RWPE2 (cell line): ENCODE data around the gene SLC35F4.

ENCODE experiments used
- ATAC-seq: fragments of 200-7000 bp; cut with Tn5 transposase; 3 replicates; pipeline ENCODE4 v1.9.1; 2021; ENCODE audit warnings: low read depth
- DNase-seq: peaks from one replicate; pipeline ENCODE4 v3.0.0-alpha.2; 2020; ENCODE audit warnings: low spot score
- H3K27ac ChIP-seq: fragments of 450-650 bp; 2 replicates; pipeline ENCODE4 v1.5.1; 2017; ENCODE audit warnings: mild to moderate bottlenecking; ENCODE audit not compliant: poor library complexity, severe bottlenecking
- H3K27me3 ChIP-seq: fragments of 250-450 bp; sonication (Bioruptor Pico); 2 replicates; pipeline ENCODE4 v1.5.1; 2021; ENCODE audit warnings: mild to moderate bottlenecking, moderate library complexity; ENCODE audit not compliant: insufficient read depth, poor library complexity, severe bottlenecking
- H3K36me3 ChIP-seq: fragments of 250-450 bp; sonication (Bioruptor Pico); 2 replicates; pipeline ENCODE4 v1.5.1; 2020; ENCODE audit warnings: low read depth, mild to moderate bottlenecking, moderate library complexity
- H3K4me1 ChIP-seq: fragments of 250-450 bp; sonication (Bioruptor Pico); 2 replicates; pipeline ENCODE4 v1.5.1; 2021; ENCODE audit warnings: mild to moderate bottlenecking, moderate library complexity; ENCODE audit not compliant: insufficient read depth, poor library complexity, severe bottlenecking
- H3K4me3 ChIP-seq: fragments of 250-450 bp; sonication (Bioruptor Pico); 2 replicates; pipeline ENCODE4 v1.5.1; 2021; ENCODE audit warnings: mild to moderate bottlenecking, moderate library complexity; ENCODE audit not compliant: severe bottlenecking
- H3K9me3 ChIP-seq: fragments of 250-450 bp; sonication (Bioruptor Pico); 2 replicates; pipeline ENCODE4 v1.5.1; 2021; ENCODE audit warnings: mild to moderate bottlenecking, moderate library complexity; ENCODE audit not compliant: severe bottlenecking
- TF ChIP-seq, protein P1 (sequence below): fragments of 450-650 bp; IDR thresholded peaks from one replicate; pipeline ENCODE4 v1.5.1; 2017; ENCODE audit warnings: mild to moderate bottlenecking, moderate library complexity; ENCODE audit not compliant: poor library complexity, severe bottlenecking

The SLC35F4 gene

DNA sequence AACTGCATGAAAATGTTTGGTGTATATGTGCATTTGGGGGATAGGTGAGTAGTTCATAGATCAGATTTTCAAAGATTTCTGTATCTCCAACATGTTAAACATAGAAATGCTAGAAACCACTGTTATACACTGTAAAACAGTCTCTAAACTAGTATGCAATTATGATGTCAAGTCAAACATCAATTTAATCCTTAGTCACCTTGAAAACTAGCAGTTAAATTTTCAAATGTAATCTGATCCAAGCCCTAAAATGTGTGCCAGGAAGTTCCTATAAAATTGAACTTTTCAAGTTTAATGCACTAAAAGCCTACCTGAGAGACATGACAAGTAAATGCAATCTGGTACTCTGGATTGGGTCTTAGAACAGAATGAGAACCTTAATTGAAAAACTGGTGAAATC, 14.5 kb downstream of the SLC35F4 start:
- no peaks in the 10 kb centered on the region for H3K9me3 ChIP-seq
- TF ChIP-seq, protein P1, sequence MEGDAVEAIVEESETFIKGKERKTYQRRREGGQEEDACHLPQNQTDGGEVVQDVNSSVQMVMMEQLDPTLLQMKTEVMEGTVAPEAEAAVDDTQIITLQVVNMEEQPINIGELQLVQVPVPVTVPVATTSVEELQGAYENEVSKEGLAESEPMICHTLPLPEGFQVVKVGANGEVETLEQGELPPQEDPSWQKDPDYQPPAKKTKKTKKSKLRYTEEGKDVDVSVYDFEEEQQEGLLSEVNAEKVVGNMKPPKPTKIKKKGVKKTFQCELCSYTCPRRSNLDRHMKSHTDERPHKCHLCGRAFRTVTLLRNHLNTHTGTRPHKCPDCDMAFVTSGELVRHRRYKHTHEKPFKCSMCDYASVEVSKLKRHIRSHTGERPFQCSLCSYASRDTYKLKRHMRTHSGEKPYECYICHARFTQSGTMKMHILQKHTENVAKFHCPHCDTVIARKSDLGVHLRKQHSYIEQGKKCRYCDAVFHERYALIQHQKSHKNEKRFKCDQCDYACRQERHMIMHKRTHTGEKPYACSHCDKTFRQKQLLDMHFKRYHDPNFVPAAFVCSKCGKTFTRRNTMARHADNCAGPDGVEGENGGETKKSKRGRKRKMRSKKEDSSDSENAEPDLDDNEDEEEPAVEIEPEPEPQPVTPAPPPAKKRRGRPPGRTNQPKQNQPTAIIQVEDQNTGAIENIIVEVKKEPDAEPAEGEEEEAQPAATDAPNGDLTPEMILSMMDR, result no peak

DNA sequence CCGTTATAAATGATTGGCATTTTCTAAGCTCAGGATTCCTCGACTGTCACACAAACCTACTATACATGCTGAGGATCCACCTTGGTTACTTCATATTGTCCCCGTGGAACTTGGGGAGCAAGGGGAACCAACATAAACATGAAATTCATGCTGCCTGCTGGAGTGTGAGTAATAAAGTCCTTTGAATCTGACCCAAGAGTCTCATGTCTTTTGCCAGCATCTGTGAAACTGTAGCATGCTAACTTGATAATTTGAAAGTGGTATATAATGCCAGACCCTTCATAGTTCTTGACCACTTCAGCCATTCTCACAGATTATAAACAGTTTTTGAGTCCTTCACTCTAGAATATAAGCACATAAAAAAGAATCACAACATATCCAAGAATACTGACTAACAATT, 17.1 kb downstream of the SLC35F4 start:
- DNase-seq (no peak), ATAC-seq (no peak)
- H3K27ac ChIP-seq, result no peak overlapping the region
- H3K27me3 ChIP-seq, result no peaks in the 10 kb centered on the region
- H3K4me1 ChIP-seq, result no peaks in the 10 kb centered on the region
- H3K4me3 ChIP-seq, result no peak overlapping the region
- H3K9me3 ChIP-seq, result no peaks in the 10 kb centered on the region
- TF ChIP-seq, protein P1, result no peak
- no peaks in the 10 kb centered on the region for H3K36me3 ChIP-seq

More for the DNA sequence above, 14.5 kb downstream of the SLC35F4 start:
- Histone ChIP-seq H3K36me3 (no peaks in the 10 kb centered on the region), H3K27me3 (peaks cover 3% of the 10 kb centered on the region), H3K27ac (no peak overlapping the region), H3K4me3 (no peak overlapping the region), H3K4me1 (no peaks in the 10 kb centered on the region)
- ATAC-seq (no peak), DNase-seq (no peak)

DNA sequence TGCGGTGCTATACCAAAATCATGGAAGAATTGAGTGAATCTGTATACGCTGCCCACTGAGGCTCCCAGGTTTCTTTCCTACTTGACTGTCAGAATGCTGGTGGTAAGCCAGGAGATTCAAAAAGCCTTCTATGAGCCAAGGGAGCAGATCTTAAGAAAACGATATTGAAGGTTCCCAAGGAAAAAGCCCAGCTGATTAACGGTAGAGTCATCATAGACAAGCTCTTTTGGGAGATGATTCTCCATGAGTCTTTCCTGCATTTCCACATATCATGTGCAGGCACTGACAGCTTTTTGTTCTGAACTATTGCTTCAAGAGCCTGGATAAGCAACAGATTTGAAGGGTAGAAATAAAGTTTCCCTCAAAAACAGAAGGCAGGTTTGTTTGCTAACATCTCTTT, 17.5 kb downstream of the SLC35F4 start:
- Histone ChIP-seq H3K9me3 (no peaks in the 10 kb centered on the region), H3K4me3 (no peak overlapping the region), H3K36me3 (no peaks in the 10 kb centered on the region), H3K27ac (no peak overlapping the region), H3K27me3 (no peaks in the 10 kb centered on the region), H3K4me1 (no peaks in the 10 kb centered on the region)
- TF ChIP-seq, protein P1, result no peak
- DNase-seq, result no peak
- ATAC-seq, result no peak

DNA sequence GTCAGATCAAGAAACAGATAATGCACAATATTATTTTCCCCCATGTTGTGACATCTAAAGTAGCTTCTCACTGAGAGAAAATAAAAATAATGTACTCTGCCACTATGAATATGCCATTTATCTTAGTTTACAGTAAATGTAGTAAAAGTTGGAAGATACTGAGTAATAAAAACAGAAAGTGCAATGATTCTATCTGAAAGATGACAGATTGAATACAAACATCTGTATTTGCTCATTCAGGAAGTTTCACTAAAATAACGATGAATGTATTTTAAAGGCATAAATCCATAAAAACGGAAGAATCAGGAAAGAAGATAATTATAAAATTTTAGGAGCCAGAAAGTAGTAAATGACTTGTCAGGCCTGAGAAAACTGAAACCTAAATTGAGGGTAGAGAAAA, 18.2 kb downstream of the SLC35F4 start:
- H3K9me3 ChIP-seq, result no peaks in the 10 kb centered on the region
- no peaks in the 10 kb centered on the region for H3K36me3 ChIP-seq
- ATAC-seq, result no peak
- TF ChIP-seq, protein P1, result no peak
- no peak for DNase-seq
- H3K27me3 ChIP-seq, result no peaks in the 10 kb centered on the region
- H3K4me1 ChIP-seq, result no peaks in the 10 kb centered on the region
- no peak overlapping the region for H3K27ac ChIP-seq
- H3K4me3 ChIP-seq, result no peak overlapping the region

DNA sequence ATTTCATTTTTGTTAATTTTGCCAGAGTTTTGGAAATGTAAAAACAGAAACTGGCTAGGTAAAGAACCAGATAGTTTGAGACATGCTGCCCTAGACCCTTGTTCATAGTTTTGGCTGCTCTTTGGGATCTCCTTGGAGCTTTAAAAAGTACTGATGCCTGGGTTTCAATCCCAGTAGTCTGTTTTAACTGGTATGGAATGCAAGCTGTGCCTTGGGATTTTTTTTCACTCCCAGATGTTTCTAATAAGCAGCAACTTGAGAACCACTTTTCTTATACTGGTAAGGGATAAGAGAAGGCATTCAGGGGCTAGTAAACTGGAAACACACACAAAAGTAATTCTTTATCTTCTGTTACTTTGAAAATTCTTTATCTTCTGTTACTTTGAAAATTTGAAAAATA, 18.8 kb downstream of the SLC35F4 start:
- H3K27me3 ChIP-seq, result no peaks in the 10 kb centered on the region
- ATAC-seq (no peak), DNase-seq (no peak)
- no peaks in the 10 kb centered on the region for H3K36me3 ChIP-seq
- no peak overlapping the region for H3K27ac ChIP-seq
- TF ChIP-seq, protein P1, result no peak
- H3K9me3 ChIP-seq, result no peaks in the 10 kb centered on the region
- H3K4me1 ChIP-seq, result no peaks in the 10 kb centered on the region
- H3K4me3 ChIP-seq, result no peak overlapping the region
